Stimulated activated CD8-positive, alpha-beta memory T cell treated with anti-CD3 and anti-CD28 coated beads, Interleukin-12 subunit alpha, Interleukin-12 subunit beta, amount 100 ng/mL, for 4 hours (primary cell): ENCODE results near the gene TCP11L1.
A peak's percentile ranks its signal among the peaks of the same experiment; 100 is the strongest.
"Not testable (repeated sequence)": the region's sequence is repeated elsewhere in the genome, so short reads cannot be mapped to it uniquely, and the experiment has no call there.

ENCODE experiments used
- DNase-seq: peaks from one replicate; pipeline ENCODE4 v3.0.0-alpha.2; 2020; ENCODE audit warnings: low read depth

The TCP11L1 gene

GRCh38 chr11:33039274-33040032 is at the start of gene TCP11L1:
TCP11L1 (plus strand) TSS chr11:33039572; CDS start chr11:33043774, 4,202 bp downstream.
- DNase-seq = peak; percentile 70

GRCh38 chr11:32990481-32990880 is 48.9 kb upstream of the TCP11L1 start:
- DNase-seq = no peak

- no peak for DNase-seq
Observed at GRCh38 chr11:32991427-32991826, 47.9 kb upstream of the TCP11L1 start.

GRCh38 chr11:32991898-32992297 is 47.5 kb upstream of the TCP11L1 start:
- no peak for DNase-seq

GRCh38 chr11:33000181-33000580 is 39.2 kb upstream of the TCP11L1 start:
- DNase-seq = no peak

- DNase-seq = no peak
Observed at GRCh38 chr11:33001281-33001680, 38.1 kb upstream of the TCP11L1 start.

GRCh38 chr11:33001751-33002542 is 37.4 kb upstream of the TCP11L1 start:
- DNase-seq = no peak

- DNase-seq = no peak
Observed at GRCh38 chr11:33005175-33005574, 34.2 kb upstream of the TCP11L1 start.

- DNase-seq = no peak
Observed at GRCh38 chr11:33006010-33006409, 33.4 kb upstream of the TCP11L1 start.

- DNase-seq = no peak
Observed at GRCh38 chr11:33013755-33014154, 25.6 kb upstream of the TCP11L1 start.

- DNase-seq = peak; percentile 65
Observed at GRCh38 chr11:33015621-33016551, 23.5 kb upstream of the TCP11L1 start, which contains the start of gene DEPDC7. DEPDC7 (plus strand) TSS chr11:33015878; CDS start chr11:33015956, 78 bp downstream.

- DNase-seq = no peak
Observed at GRCh38 chr11:33016654-33017053, 22.7 kb upstream of the TCP11L1 start.

GRCh38 chr11:33017478-33017877 is 21.9 kb upstream of the TCP11L1 start:
- DNase-seq = no peak

GRCh38 chr11:33017965-33018364 is 21.4 kb upstream of the TCP11L1 start:
- DNase-seq = no peak

- no peak for DNase-seq
Observed at GRCh38 chr11:33018840-33019239, 20.5 kb upstream of the TCP11L1 start.

GRCh38 chr11:33021501-33021900 is 17.9 kb upstream of the TCP11L1 start:
- DNase-seq = no peak

GRCh38 chr11:33021937-33022336 is 17.4 kb upstream of the TCP11L1 start:
- DNase-seq = no peak

- no peak for DNase-seq
Observed at GRCh38 chr11:33025339-33025722, 14.0 kb upstream of the TCP11L1 start.

- no peak for DNase-seq
Observed at GRCh38 chr11:33027233-33027632, 12.1 kb upstream of the TCP11L1 start.

GRCh38 chr11:33027846-33028536 is 11.4 kb upstream of the TCP11L1 start:
- DNase-seq = no peak

- no peak for DNase-seq
Observed at GRCh38 chr11:33028537-33028914, 10.8 kb upstream of the TCP11L1 start.

- not testable (repeated sequence) for DNase-seq
Observed at GRCh38 chr11:33029218-33029617, 10.2 kb upstream of the TCP11L1 start.
